Cardiac septum (tissue), 1 donor: ENCODE data around the gene PGF. TPM values are rescaled to one million over a fixed set of nuclear protein-coding genes. Genes with fewer than 3 reads are reported as not detected.

Source experiments
- DNase-seq: peaks from one replicate; pipeline ENCODE4 v3.0.0-alpha.2; 2020; ENCODE audit warnings: low spot score
- intact Hi-C: fragments of 100-400 bp; cut with DNase I; formaldehyde crosslinking; loops from one replicate; pipeline ENCODE4 v1.14.0; 2022
- total RNA-seq: library from RNA; stranded (reverse); fragmentation: NEBNext Ultra II Directional; extraction: Animal tissue kit (Norgen Biotek cat#: 25700); gene quantifications from one replicate; pipeline ENCODE4 v1.2.1, GENCODE V29; 2021
- donor health status: DM: no; HTN: no; CAD: no.

The PGF gene
- total RNA-seq, 1 donor from 2014 or later, result 9.4 TPM

- no peak for DNase-seq
- intact Hi-C loops, result no loop called here
These were observed 24.3 kb upstream of the PGF start for GRCh38 chr14:74979442-74980397.

- intact Hi-C loops, result no loop called here
- no peak for DNase-seq
These were observed 23.6 kb upstream of the PGF start for GRCh38 chr14:74979029-74979428.

- DNase-seq, result no peak
- intact Hi-C loops, result no loop called here
These were observed 23.1 kb upstream of the PGF start for GRCh38 chr14:74978416-74978947.

- intact Hi-C loops, result no loop called here
- DNase-seq, result no peak
These were observed 22.5 kb upstream of the PGF start for GRCh38 chr14:74977901-74978385.

GRCh38 chr14:74977164-74977900 lies 21.9 kb upstream of the PGF start:
- no peak for DNase-seq
- intact Hi-C loops, result no loop called here

- peak; percentile 39 for DNase-seq
- intact Hi-C loops, result no loop called here
These were observed 21.1 kb upstream of the PGF start for GRCh38 chr14:74976264-74977113.

- intact Hi-C loops, result no loop called here
- DNase-seq, result peak; percentile 90
These were observed 19.8 kb upstream of the PGF start for GRCh38 chr14:74975059-74975810.

GRCh38 chr14:74974364-74975058 lies 19.1 kb upstream of the PGF start:
- DNase-seq, result peak; percentile 71
- intact Hi-C loops, result no loop called here

GRCh38 chr14:74973905-74974363 lies 18.5 kb upstream of the PGF start:
- DNase-seq, result peak; percentile 55
- intact Hi-C loops, result no loop called here

GRCh38 chr14:74973003-74973653 lies 17.7 kb upstream of the PGF start:
- peak; percentile 90 for DNase-seq
- intact Hi-C loops, result no loop called here

GRCh38 chr14:74968811-74969210 lies 13.4 kb upstream of the PGF start:
- intact Hi-C loops, result no loop called here
- no peak for DNase-seq

- DNase-seq, result no peak
- intact Hi-C loops, result no loop called here
These were observed 10.2 kb upstream of the PGF start for GRCh38 chr14:74965486-74966153.

GRCh38 chr14:74964787-74965485 lies 9.5 kb upstream of the PGF start:
- DNase-seq, result no peak
- intact Hi-C loops, result no loop called here

GRCh38 chr14:74963705-74964271 lies 8.4 kb upstream of the PGF start:
- intact Hi-C loops, result no loop called here
- DNase-seq, result no peak

GRCh38 chr14:74963178-74963704 lies 7.8 kb upstream of the PGF start:
- no peak for DNase-seq
- intact Hi-C loops, result no loop called here

- intact Hi-C loops, result no loop called here
- no peak for DNase-seq
These were observed 7.1 kb upstream of the PGF start for GRCh38 chr14:74962493-74962892.
